ENCODE measurements around the gene SDK1. TPM values are rescaled to one million over a fixed set of nuclear protein-coding genes. Genes with fewer than 3 reads are reported as not detected.

Gene SDK1
- total RNA-seq, 1 donor from 2014 or later = 5.4 TPM

GRCh38 chr7:3733541-3734140, 432.6 kb downstream of the SDK1 start:
- TF ChIP-seq CTCF (IDR thresholded peaks at IDR 0.05) = no peak
- no peaks in the 10 kb centered on the region for H3K27me3 Mint-ChIP-seq (ENCODE audit: unreplicated experiment)
- H3K9me3 Mint-ChIP-seq (ENCODE audit: unreplicated experiment) = peaks cover 10% of the 10 kb centered on the region
- peaks cover 2% of the 10 kb centered on the region for H3K36me3 Mint-ChIP-seq (ENCODE audit: unreplicated experiment)
- DNase-seq (ENCODE audit: extremely low spot score, unreplicated experiment) = no peak
- H3K4me1 Mint-ChIP-seq (ENCODE audit: unreplicated experiment) = peaks cover 1% of the 10 kb centered on the region
- no peak overlapping the region for H3K27ac Mint-ChIP-seq (ENCODE audit: unreplicated experiment)
- H3K4me3 Mint-ChIP-seq (ENCODE audit: unreplicated experiment) = no peak overlapping the region

GRCh38 chr7:3738964-3739363, 437.9 kb downstream of the SDK1 start:
- peaks cover 12% of the 10 kb centered on the region for H3K9me3 Mint-ChIP-seq (ENCODE audit: unreplicated experiment)

GRCh38 chr7:3739983-3740382, 438.9 kb downstream of the SDK1 start:
- DNase-seq (ENCODE audit: extremely low spot score, unreplicated experiment) = no peak
- no peaks in the 10 kb centered on the region for H3K4me1 Mint-ChIP-seq (ENCODE audit: unreplicated experiment)
- H3K36me3 Mint-ChIP-seq (ENCODE audit: unreplicated experiment) = no peaks in the 10 kb centered on the region
- no peaks in the 10 kb centered on the region for H3K27me3 Mint-ChIP-seq (ENCODE audit: unreplicated experiment)
- no peak overlapping the region for H3K27ac Mint-ChIP-seq (ENCODE audit: unreplicated experiment)
- TF ChIP-seq CTCF (IDR thresholded peaks at IDR 0.05) = no peak
- H3K4me3 Mint-ChIP-seq (ENCODE audit: unreplicated experiment) = no peak overlapping the region
- H3K9me3 Mint-ChIP-seq (ENCODE audit: unreplicated experiment) = peaks cover 12% of the 10 kb centered on the region

More at GRCh38 chr7:3738964-3739363, 437.9 kb downstream of the SDK1 start:
- Mint-ChIP-seq H3K36me3 (ENCODE audit: unreplicated experiment) (no peaks in the 10 kb centered on the region), H3K27ac (ENCODE audit: unreplicated experiment) (no peak overlapping the region), H3K4me1 (ENCODE audit: unreplicated experiment) (no peaks in the 10 kb centered on the region), H3K27me3 (ENCODE audit: unreplicated experiment) (no peaks in the 10 kb centered on the region), H3K4me3 (ENCODE audit: unreplicated experiment) (no peak overlapping the region)
- no peak for TF ChIP-seq CTCF (IDR thresholded peaks at IDR 0.05)
- DNase-seq (ENCODE audit: extremely low spot score, unreplicated experiment) = no peak

- Mint-ChIP-seq H3K4me3 (ENCODE audit: unreplicated experiment) (no peak overlapping the region), H3K27ac (ENCODE audit: unreplicated experiment) (no peak overlapping the region), H3K27me3 (ENCODE audit: unreplicated experiment) (no peaks in the 10 kb centered on the region), H3K36me3 (ENCODE audit: unreplicated experiment) (no peaks in the 10 kb centered on the region), H3K4me1 (ENCODE audit: unreplicated experiment) (no peaks in the 10 kb centered on the region), H3K9me3 (ENCODE audit: unreplicated experiment) (no peaks in the 10 kb centered on the region)
- TF ChIP-seq CTCF (IDR thresholded peaks at IDR 0.05) = no peak
- DNase-seq (ENCODE audit: extremely low spot score, unreplicated experiment) = no peak
Observed at GRCh38 chr7:3747467-3747866, 446.4 kb downstream of the SDK1 start.

GRCh38 chr7:3748389-3748788, 447.3 kb downstream of the SDK1 start:
- H3K27me3 Mint-ChIP-seq (ENCODE audit: unreplicated experiment) = no peaks in the 10 kb centered on the region
- no peaks in the 10 kb centered on the region for H3K4me1 Mint-ChIP-seq (ENCODE audit: unreplicated experiment)
- no peaks in the 10 kb centered on the region for H3K9me3 Mint-ChIP-seq (ENCODE audit: unreplicated experiment)
- H3K36me3 Mint-ChIP-seq (ENCODE audit: unreplicated experiment) = no peaks in the 10 kb centered on the region
- no peak overlapping the region for H3K4me3 Mint-ChIP-seq (ENCODE audit: unreplicated experiment)
- TF ChIP-seq CTCF (IDR thresholded peaks at IDR 0.05) = no peak
- H3K27ac Mint-ChIP-seq (ENCODE audit: unreplicated experiment) = no peak overlapping the region
- DNase-seq (ENCODE audit: extremely low spot score, unreplicated experiment) = no peak

All from osteocyte (in vitro differentiated cells).